GM12878 (cell line): ENCODE measurements around the gene SSBP3. TPM values are rescaled to one million over a fixed set of nuclear protein-coding genes. Genes with fewer than 3 reads are reported as not detected.

Experiments used
- ATAC-seq: fragments of 200-7000 bp; cut with Tn5 transposase; 3 replicates; pipeline ENCODE4 v1.9.1; 2020; ENCODE audit warnings: mild to moderate bottlenecking, moderate library complexity
- BruUV-seq: library from RNA; stranded (reverse); fragments of 400-500 nt; replicated peaks from 2 replicates; lab custom pipeline; 2021; lab: Mats Ljungman, UMichigan
- CTCF ChIA-PET: fragments of 300-600 bp; sonication (Branson Sonifier 250); formaldehyde crosslinking; extraction: SDS; loops from one replicate; lab custom pipeline; 2021; ENCODE audit warnings: inconsistent platforms; lab: Yijun Ruan, JAX
- POLR2A ChIA-PET: fragments of 350-600 bp; formaldehyde crosslinking; extraction: SDS; loops from one replicate; lab custom pipeline; 2021; ENCODE audit warnings: inconsistent platforms; lab: Charles Lee
- RAD21 ChIA-PET: fragments of 300-600 bp; sonication (Branson Sonifier 250); formaldehyde crosslinking; loops from one replicate; lab custom pipeline; 2023; ENCODE audit warnings: antibody characterized with exemption; ENCODE audit not compliant: unreplicated experiment; lab: Charles Lee
- SMC1A ChIA-PET: fragments of 300-600 bp; sonication (Branson Sonifier 250); formaldehyde crosslinking; loops from one replicate; lab custom pipeline; 2023; ENCODE audit not compliant: unreplicated experiment, uncharacterized antibody; lab: Charles Lee
- DNase-seq: peaks from one replicate; pipeline ENCODE4 v3.0.0-alpha.2; 2011; ENCODE audit warnings: low read depth, low spot score
- FAIRE-seq: peaks from 3 replicates; lab custom pipeline; 2011; peaks lifted over from hg19 to GRCh38; lab: Jason Lieb, UNC
- H2AFZ ChIP-seq: 2 replicates; pipeline ENCODE4 v1.6.0; 2011; ENCODE audit warnings: low read depth, low read length, control low read depth; ENCODE audit not compliant: control insufficient read depth
- H3K27ac ChIP-seq: 2 replicates; pipeline ENCODE4 v1.5.1; 2011; ENCODE audit warnings: control low read depth; ENCODE audit not compliant: control insufficient read depth, insufficient read depth
- H3K27me3 ChIP-seq, 2 experiments: replicated peaks in 1 of 2; 2 replicates each; pipeline versions ENCODE4 v1.6.0 to v1.6.1; 2011; ENCODE audit warnings: low read length in 1 of 2; ENCODE audit not compliant: control insufficient read depth in 2 of 2, insufficient read depth in 2 of 2
- H3K36me3 ChIP-seq, 2 experiments: 2 replicates each; pipeline ENCODE4 v1.5.1; 2011; ENCODE audit warnings: low read length in 1 of 2; ENCODE audit not compliant: control insufficient read depth in 2 of 2, insufficient read depth in 2 of 2
- H3K4me1 ChIP-seq: 2 replicates; pipeline ENCODE4 v1.6.1; 2011; ENCODE audit warnings: mild to moderate bottlenecking, low read length, moderate library complexity, mixed read lengths; ENCODE audit not compliant: control insufficient read depth, insufficient read depth
- H3K4me2 ChIP-seq: 2 replicates; pipeline ENCODE4 v1.6.0; 2011; ENCODE audit warnings: control low read depth; ENCODE audit not compliant: control insufficient read depth, insufficient read depth
- H3K4me3 ChIP-seq: fragments of 200-600 bp; sonication (generic); 2 replicates; pipeline ENCODE4 v1.5.1; 2016
- H3K79me2 ChIP-seq: 2 replicates; pipeline ENCODE4 v1.6.0; 2011; ENCODE audit warnings: low read length; ENCODE audit not compliant: control insufficient read depth, insufficient read depth
- H3K9ac ChIP-seq: 2 replicates; pipeline ENCODE4 v1.8.0; 2011; ENCODE audit warnings: low read length, control low read depth, mixed read lengths; ENCODE audit not compliant: control insufficient read depth, insufficient read depth
- H3K9me3 ChIP-seq: replicated peaks from 3 replicates; pipeline ENCODE4 v1.5.1; 2011; ENCODE audit warnings: mild to moderate bottlenecking, low read length; ENCODE audit not compliant: control insufficient read depth, insufficient read depth
- H4K20me1 ChIP-seq: 2 replicates; pipeline ENCODE4 v1.6.0; 2011; ENCODE audit not compliant: control insufficient read depth, insufficient read depth
- BACH1 ChIP-seq: fragments of 450-650 bp; IDR thresholded peaks from 2 replicates; pipeline ENCODE4 v1.6.1; 2017; ENCODE audit warnings: mild to moderate bottlenecking, borderline replicate concordance
- BHLHE40 ChIP-seq, 2 experiments: fragments of 450-650 bp in 1 of 2; IDR thresholded peaks; 2 replicates each; pipeline ENCODE4 v1.6.1; 2011 to 2017; ENCODE audit warnings: low read depth in 2 of 2, borderline replicate concordance in 1 of 2, improper control_type of control experiment in 1 of 2, low read length in 1 of 2, mild to moderate bottlenecking in 1 of 2
- CREM ChIP-seq: IDR thresholded peaks from 2 replicates; pipeline ENCODE4 v1.6.1; 2014; ENCODE audit warnings: antibody characterized with exemption, low read depth
- ETV6 ChIP-seq, 2 experiments: fragments of 450-650 bp in 1 of 2; IDR thresholded peaks in 1 of 2; conservative IDR thresholded peaks in 1 of 2; 2 replicates each; pipeline ENCODE4 v1.6.1; 2014; ENCODE audit warnings: antibody characterized with exemption in 1 of 2, borderline replicate concordance in 1 of 2, low read depth in 1 of 2, mild to moderate bottlenecking in 1 of 2, moderate library complexity in 1 of 2
- FOXM1 ChIP-seq: IDR thresholded peaks from 2 replicates; pipeline ENCODE4 v1.6.1; 2012; ENCODE audit warnings: low read depth, mild to moderate bottlenecking, inconsistent platforms, low read length, moderate library complexity
- IRF4 ChIP-seq: IDR thresholded peaks from 2 replicates; pipeline ENCODE4 v1.6.1; 2011; ENCODE audit warnings: low read depth, low read length
- LARP7 ChIP-seq: fragments of 450-650 bp; IDR thresholded peaks from 2 replicates; pipeline ENCODE4 v1.6.1; 2017; ENCODE audit warnings: mild to moderate bottlenecking
- MEF2B ChIP-seq: fragments of 450-650 bp; IDR thresholded peaks from 2 replicates; pipeline ENCODE4 v1.6.1; 2018; ENCODE audit warnings: mild to moderate bottlenecking, moderate library complexity; ENCODE audit not compliant: partially characterized antibody, poor library complexity, severe bottlenecking
- PBX3 ChIP-seq: IDR thresholded peaks from 2 replicates; pipeline ENCODE4 v1.6.1; 2011; ENCODE audit warnings: mild to moderate bottlenecking, low read depth, low read length, moderate library complexity; ENCODE audit not compliant: insufficient replicate concordance
- POLR2AphosphoS2 ChIP-seq: IDR thresholded peaks from 2 replicates; pipeline ENCODE4 v1.6.1; 2011; ENCODE audit warnings: low read depth, mild to moderate bottlenecking, low read length, improper control_type of control experiment, moderate library complexity
- SPI1 ChIP-seq: IDR thresholded peaks from 2 replicates; pipeline ENCODE4 v1.6.1; 2011; ENCODE audit warnings: low read depth, mild to moderate bottlenecking, low read length, moderate library complexity, borderline replicate concordance; ENCODE audit not compliant: insufficient read depth
- TCF7 ChIP-seq: IDR thresholded peaks from 2 replicates; pipeline ENCODE4 v1.6.1; 2014; ENCODE audit warnings: antibody characterized with exemption, borderline replicate concordance
- ZSCAN29 ChIP-seq: fragments of 450-650 bp; IDR thresholded peaks from 2 replicates; pipeline ENCODE4 v1.6.1; 2017; ENCODE audit warnings: mild to moderate bottlenecking, moderate library complexity
- WGBS: methylation state at CpG from one replicate; pipeline ENCODE4 v1.1.6; 2016; ENCODE audit warnings: low lambda C conversion rate; ENCODE audit not compliant: insufficient replicate concordance, insufficient coverage; ENCODE audit errors: missing lambda C conversion rate; 5-methylcytosine and 5-hydroxymethylcytosine counted together
- in situ Hi-C: fragments of 300-500 bp; cut with MboI; formaldehyde crosslinking; loops from 9 replicates; pipeline ENCODE4 v1.14.3; 2018; ENCODE audit warnings: mixed read lengths
- intact Hi-C: fragments of 100-400 bp; cut with micrococcal nuclease; formaldehyde crosslinking; loops from one replicate; pipeline ENCODE4 v1.14.2; 2022; ENCODE audit not compliant: unreplicated experiment
- polyA plus RNA-seq, 11 experiments: library from polyadenylated mRNA; depleted of rRNA in 4 of 11; unstranded in 6 of 11; stranded (reverse) in 5 of 11; fragments of >200 nt; fragmentation: Nextera tagmentation in 4 of 11; fragmentation: Illumina TruSeq in 1 of 11; extraction: Ambion mirVana in 4 of 11; extraction: Trizol in 1 of 11; gene quantifications; 1 replicate in 1 of 11; 2 replicates in 10 of 11; pipeline versions ENCODE4 v1.2.1 to v1.2.3, GENCODE V29; 2011 to 2016; ENCODE audit warnings: inconsistent platforms in 2 of 11, missing spikeins in 2 of 11, low read depth in 1 of 11
- total RNA-seq, 4 experiments: library from RNA; depleted of rRNA in 3 of 4; stranded (reverse); fragments of >200 nt in 3 of 4; fragmentation: Illumina TruSeq in 1 of 4; extraction: Trizol in 1 of 4; gene quantifications; 2 replicates each; pipeline versions ENCODE4 v1.2.1 to v1.2.3, GENCODE V29; 2013 to 2021
- TF ChIP-seq, protein P1 (sequence below): IDR thresholded peaks from 2 replicates; pipeline ENCODE4 v1.6.1; 2011; ENCODE audit warnings: borderline replicate concordance, low read depth, mild to moderate bottlenecking, moderate library complexity, low read length; ENCODE audit not compliant: insufficient read depth, poor library complexity, severe bottlenecking
- TF ChIP-seq, protein P2 (sequence below): fragments of 450-650 bp; IDR thresholded peaks from 2 replicates; pipeline ENCODE4 v1.6.1; 2017; ENCODE audit warnings: low read depth, mild to moderate bottlenecking, moderate library complexity

SSBP3 gene
- total and polyA plus RNA-seq, 10 of the 15 experiments (the other 5 are each of a cell fraction or from before 2014, with no cell fraction given): 4.1 to 51.7 (median 17.1) TPM

DNA sequence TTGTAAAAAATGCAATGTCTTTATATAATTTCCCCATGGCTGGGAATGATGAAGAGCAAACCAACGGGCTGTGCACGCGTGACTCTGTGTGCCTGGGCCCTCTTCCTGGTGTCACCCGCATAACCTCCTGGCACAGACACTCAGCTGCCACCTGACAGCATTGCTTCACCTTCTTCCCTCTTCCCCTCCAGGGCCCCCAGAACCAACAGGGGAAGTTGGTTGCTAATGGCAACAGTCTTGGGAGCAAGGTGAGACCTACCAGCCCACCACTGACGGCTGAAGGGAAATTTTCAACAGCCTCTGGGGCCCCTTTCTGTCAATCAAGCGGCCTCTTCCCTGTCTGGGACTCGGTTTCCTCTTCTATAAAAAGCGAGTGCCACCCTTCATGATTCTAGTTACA lies 33.2 kb downstream of the SSBP3 start:
- WGBS: 18% methylated on average over 8 of the region's 8 CpGs
- CTCF ChIA-PET: interaction anchor here (0.7 kb wide), 1 partner anchor 26 kb away, joined by 3 read pairs; no protein-coding TSS in a partner anchor
- H3K27ac ChIP-seq: peak overlapping the region; percentile 93
- H3K4me3 ChIP-seq: peak overlapping the region; percentile 40; the same call in 1 of the 2 replicates
- FAIRE-seq (no peak), DNase-seq (peak; percentile 55), ATAC-seq (peak; percentile 45)
- intact Hi-C loops (no loop called here), in situ Hi-C loops (no loop called here)
- peak overlapping the region; percentile 52; the same call in 1 of the 2 replicates for H3K9ac ChIP-seq
- H3K27me3 ChIP-seq: no peaks in the 10 kb centered on the region
- no peaks in the 10 kb centered on the region for H4K20me1 ChIP-seq
- H3K9me3 ChIP-seq: no peaks in the 10 kb centered on the region
- H3K36me3 ChIP-seq: peaks cover 0 to 1% of the 10 kb centered on the region in 2 experiments; a peak in 1 of 4 replicates
- RAD21 ChIA-PET: interaction anchor here (0.7 to 4.6 kb wide), 4 partner anchors 13 to 133 kb away, joined by 3 to 25 read pairs (median 4); partner anchors contain the start of gene SSBP3
- POLR2A ChIA-PET: interaction anchor here (1.1 to 1.8 kb wide), 2 partner anchors 30 to 33 kb away, joined by 4 to 7 read pairs; partner anchors contain the start of gene SSBP3
- SMC1A ChIA-PET: interaction anchor here (0.9 to 1.1 kb wide), 2 partner anchors 17 to 33 kb away, joined by 3 to 5 read pairs; partner anchors contain the start of gene SSBP3
- H3K4me1 ChIP-seq: peaks cover 60% of the 10 kb centered on the region
- peak overlapping the region; percentile 39 for H2AFZ ChIP-seq
- no TSS peak for BruUV-seq
- H3K79me2 ChIP-seq: peaks cover 50% of the 10 kb centered on the region
- H3K4me2 ChIP-seq: peak overlapping the region; percentile 80
- TF ChIP-seq CREM (peak; percentile 52; the same call in 1 of the 2 replicates), TCF7 (no peak), BACH1 (no peak), BHLHE40 (IDR thresholded peaks at IDR 0.05; ENCODE audit: borderline replicate concordance in 1 of 2, low read depth in 2 of 2, low read length in 1 of 2) (peak; percentile 59 to 77; a peak in 3 of 4 replicates), ZSCAN29 (no peak), POLR2AphosphoS2 (no peak), ETV6 (conservative IDR thresholded peaks at IDR 0.05 in 1 of 2, IDR thresholded peaks at IDR 0.05 in 1 of 2; ENCODE audit: borderline replicate concordance in 1 of 2, low read depth in 1 of 2) (peak in 1 of 2 experiments; percentile 16; a peak in 1 of 4 replicates), MEF2B (peak; percentile 62), PBX3 (peak; percentile 77), LARP7 (no peak), IRF4 (no peak), SPI1 (peak; percentile 32; the same call in 1 of the 2 replicates), FOXM1 (no peak)
- TF ChIP-seq, protein P1, sequence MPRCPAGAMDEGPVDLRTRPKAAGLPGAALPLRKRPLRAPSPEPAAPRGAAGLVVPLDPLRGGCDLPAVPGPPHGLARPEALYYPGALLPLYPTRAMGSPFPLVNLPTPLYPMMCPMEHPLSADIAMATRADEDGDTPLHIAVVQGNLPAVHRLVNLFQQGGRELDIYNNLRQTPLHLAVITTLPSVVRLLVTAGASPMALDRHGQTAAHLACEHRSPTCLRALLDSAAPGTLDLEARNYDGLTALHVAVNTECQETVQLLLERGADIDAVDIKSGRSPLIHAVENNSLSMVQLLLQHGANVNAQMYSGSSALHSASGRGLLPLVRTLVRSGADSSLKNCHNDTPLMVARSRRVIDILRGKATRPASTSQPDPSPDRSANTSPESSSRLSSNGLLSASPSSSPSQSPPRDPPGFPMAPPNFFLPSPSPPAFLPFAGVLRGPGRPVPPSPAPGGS: no peak
- TF ChIP-seq, protein P2, sequence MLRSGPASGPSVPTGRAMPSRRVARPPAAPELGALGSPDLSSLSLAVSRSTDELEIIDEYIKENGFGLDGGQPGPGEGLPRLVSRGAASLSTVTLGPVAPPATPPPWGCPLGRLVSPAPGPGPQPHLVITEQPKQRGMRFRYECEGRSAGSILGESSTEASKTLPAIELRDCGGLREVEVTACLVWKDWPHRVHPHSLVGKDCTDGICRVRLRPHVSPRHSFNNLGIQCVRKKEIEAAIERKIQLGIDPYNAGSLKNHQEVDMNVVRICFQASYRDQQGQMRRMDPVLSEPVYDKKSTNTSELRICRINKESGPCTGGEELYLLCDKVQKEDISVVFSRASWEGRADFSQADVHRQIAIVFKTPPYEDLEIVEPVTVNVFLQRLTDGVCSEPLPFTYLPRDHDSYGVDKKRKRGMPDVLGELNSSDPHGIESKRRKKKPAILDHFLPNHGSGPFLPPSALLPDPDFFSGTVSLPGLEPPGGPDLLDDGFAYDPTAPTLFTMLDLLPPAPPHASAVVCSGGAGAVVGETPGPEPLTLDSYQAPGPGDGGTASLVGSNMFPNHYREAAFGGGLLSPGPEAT: peak; percentile 69; the same call in 1 of the 2 replicates
